HG02852 (cell line): Measurements from ENCODE around the gene STYX.
A peak's percentile ranks its signal among the peaks of the same experiment; 100 is the strongest.

ENCODE experiments used
- ATAC-seq: cut with Tn5 transposase; IDR thresholded peaks from one replicate; pipeline ENCODE4 v1.9.1; 2021; ENCODE audit warnings: mild to moderate bottlenecking, moderate library complexity; ENCODE audit not compliant: unreplicated experiment

Gene STYX

DNA sequence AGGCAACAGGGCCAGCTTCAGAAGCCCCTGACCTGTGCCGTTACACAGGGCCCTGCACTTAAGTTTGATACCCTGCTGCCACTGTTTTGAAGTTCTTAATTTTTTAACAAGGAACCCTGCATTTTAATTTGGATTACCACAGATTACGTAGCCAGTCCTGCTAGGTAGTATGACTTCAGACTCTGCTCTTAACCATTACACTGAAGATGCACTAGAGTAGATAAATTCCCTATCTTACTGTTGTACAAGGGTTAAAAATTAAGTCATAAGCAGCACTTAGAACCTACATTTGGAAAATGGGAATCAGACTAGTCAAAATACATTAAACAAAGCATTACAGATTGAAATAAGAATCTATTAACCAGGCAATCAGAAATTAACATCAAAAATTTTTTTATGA lies 59.2 kb downstream of the STYX start:
- no peak for ATAC-seq

DNA sequence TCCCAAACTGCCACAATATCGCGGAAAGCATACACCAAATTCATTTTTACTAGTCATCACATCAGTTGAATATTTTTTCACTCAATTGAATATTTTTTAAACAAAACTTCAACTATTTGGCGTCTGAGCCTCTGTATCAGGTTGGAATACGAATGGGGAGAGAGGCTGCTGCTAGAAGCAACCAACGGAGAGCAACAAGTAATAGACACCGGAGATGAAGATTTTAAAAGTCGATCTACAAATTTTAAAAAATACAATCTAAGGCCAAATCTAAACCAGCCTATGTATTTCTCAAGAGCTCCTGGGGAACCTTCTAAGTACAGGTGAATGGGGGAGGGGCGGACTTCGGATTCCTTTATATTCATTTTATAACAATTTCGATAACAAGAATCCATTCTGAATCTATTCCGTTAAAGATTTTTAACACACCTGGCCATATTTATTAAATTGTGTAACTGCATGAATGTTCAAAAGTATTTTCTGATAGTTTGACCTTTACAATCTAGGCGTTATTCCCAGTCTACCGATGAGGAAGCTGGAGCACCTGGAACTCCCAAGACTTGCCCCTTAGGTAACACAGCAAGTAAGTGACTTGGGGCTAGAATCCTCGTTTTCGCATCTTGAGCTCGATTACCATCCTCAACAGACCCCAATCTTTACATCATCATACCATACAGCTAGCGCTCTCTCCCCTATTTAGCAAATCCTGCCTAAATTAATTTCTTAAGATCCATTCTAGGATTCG lies 60.2 kb downstream of the STYX start:
- ATAC-seq, result no peak

DNA sequence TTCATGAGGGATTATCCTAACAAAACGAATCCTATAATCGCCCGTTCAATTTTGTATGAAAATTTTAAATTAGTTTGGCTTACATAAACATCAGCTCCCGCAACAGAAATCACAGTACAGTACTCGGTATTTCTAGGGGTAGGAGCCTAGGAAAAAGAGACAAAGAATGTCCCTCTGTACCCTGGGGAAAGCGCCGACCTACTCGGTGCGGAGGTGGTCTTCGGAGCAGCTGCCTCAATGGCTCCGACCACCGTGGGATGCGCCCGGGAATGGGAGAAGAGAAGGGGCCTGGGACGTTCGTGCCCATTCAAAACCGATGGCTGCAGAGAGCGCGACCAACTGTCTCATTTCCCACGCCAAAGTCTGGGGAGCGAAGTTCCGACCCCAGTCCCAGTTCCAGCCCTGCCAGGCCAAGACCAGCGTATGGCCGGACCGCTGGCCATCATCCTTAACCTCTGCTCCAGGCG lies 60.8 kb downstream of the STYX start:
- no peak for ATAC-seq

- ATAC-seq, result peak; percentile 88
Measured at GRCh38 chr14:52791223-52792096, 61.5 kb downstream of the STYX start, which contains the start of gene GNPNAT1. Gene GNPNAT1 (minus strand): TSS chr14:52791607. CDS start chr14:52784650, 6,957 bp downstream.

DNA sequence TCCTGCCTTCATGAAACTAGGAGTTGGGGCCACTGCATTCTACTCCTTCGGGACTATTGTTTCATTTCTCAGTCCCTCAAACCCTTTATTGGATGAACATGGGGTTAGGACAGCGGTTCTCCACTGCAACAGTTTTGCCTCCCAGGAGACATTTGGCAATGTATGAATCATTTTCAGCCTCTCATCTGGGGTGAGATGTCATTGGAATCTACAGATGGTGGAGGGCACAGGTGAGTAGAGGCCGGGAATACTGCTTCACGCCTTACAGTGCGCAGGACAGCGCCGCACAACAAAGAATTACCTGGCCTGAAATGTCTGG lies 62.1 kb downstream of the STYX start:
- no peak for ATAC-seq

DNA sequence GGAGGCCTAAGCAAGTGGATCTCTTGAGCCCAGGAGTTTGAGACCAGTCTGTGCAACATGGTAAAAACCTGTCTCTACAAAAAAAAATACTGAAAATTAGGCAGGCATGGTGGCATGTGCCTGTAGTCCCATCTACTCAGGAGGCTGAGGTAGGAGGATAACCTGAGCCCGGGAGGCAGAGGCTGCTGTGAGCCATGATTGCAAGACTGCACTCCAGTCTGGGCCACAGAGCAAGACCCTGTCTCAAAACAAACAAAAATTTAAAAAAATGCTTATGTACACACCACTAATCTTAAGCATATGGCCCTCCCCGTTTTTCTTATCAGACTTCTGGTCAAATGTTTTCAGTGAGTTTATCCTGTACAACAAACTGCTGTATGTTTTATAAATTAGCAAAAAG lies 63.1 kb downstream of the STYX start:
- ATAC-seq, result no peak

GRCh38 chr14:52797653-52798052 lies 67.7 kb downstream of the STYX start:
- no peak for ATAC-seq

DNA sequence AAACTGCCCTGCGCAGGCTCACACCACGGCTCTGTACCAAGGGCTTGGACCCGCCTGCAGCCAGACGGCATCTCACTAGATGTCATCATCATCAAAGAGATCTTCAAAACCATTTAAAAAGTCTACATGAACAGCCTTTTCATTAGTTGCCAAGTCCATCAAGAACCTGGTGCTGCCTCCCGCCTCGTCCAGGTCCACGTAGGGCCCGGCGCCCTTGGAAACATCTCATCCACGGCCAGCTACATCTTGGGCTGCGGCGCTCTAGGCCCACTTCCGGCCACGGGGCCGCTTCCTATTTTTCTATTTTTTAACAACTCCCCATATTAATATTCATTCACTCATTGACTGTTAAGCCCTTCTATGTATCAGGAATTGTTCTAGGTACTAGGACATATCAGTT lies 68.9 kb downstream of the STYX start:
- no peak for ATAC-seq

DNA sequence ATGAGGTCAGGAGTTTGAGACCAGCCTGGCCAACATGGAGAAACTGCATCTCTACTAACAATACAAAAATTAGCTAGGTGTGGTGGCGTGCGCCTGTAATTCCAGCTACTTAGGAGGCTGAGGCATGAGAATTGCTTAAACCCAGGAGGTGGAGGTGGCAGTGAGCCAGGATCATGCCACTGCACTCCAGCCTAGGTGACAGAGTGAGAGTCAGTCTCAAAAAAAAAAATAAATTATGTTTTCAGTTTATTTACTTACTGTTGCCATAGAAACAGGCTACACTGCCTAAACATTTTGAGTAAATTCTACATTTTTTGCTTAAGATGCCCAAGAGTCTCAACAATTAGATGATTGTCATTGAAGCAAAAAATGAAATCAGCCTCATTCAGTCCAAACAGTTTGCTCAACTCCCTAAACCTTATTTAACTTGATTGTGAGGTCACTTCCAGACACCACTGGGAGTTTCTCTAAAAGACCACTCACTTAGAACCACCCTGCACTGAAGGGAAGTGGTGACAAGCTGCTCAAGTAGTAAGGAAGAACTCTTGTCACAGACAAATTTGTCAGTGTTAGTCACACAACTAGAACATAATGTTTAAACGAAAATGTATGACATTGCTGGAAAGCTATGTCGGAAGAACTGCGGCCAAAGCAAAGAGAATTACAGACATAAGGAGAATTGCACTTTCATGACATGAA lies 71.2 kb downstream of the STYX start:
- ATAC-seq, result no peak

DNA sequence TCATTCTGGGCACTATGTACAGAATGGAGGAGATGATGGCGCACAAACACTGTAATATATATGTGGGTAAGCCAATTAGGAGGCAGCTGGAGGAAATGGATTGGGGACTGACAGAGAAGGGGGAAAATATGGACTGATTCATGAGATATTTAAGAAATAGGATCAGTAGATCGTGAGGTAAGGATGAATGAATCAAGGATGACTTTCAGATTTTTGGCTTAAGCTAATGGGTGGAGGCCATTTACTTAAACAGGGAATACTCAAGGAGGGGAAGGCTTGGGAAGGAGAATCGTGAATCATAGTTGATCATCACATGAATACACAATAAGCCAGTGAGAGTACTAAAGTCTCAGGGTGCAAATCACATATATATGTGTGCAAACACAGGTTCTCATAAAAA lies 72.6 kb downstream of the STYX start:
- no peak for ATAC-seq

- ATAC-seq, result no peak
Measured at GRCh38 chr14:52806115-52806514, 76.1 kb downstream of the STYX start.

DNA sequence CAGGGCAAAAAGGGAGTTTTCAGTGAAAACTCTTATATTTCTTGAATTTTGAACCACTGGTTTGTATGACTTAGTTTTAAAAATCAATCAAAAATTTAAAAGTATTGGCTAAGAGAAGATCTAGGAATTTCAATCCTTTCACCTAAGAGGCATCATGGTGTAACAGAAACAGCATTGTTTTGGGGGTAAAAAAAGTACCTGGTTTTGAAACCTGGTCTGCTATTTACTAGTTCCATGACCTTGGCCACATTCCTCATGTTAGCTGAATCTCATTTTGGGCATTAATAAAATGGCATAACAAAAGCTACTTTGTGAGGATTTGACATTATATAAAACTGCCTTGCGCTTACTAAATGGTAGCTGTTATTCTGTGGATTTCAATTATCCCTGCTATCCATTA lies 78.1 kb downstream of the STYX start:
- ATAC-seq, result no peak

DNA sequence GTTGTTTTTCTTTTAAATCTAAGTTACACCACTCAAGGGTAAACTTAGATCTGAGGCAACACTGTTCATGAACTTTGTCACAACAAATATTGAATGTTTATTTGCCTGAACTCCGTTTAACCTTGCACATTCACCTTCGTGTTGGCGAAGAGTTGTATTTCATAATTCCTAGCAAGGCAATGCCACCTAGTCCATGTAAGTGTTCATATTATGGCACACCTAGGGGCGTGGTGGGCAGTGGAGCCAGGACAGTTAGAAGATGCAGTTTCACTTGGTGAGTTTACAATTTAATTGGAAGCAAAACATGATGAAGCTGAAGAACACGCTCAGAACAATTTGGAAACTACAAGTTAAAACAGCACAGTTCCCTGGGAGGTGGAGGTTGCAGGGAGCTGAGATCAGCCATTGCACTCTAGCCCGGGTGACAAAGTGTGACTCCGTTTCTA lies 91.9 kb downstream of the STYX start:
- no peak for ATAC-seq

GRCh38 chr14:52824462-52824861 lies 94.5 kb downstream of the STYX start:
- no peak for ATAC-seq
